AG04449 (cell line): ENCODE measurements around the gene TAL1.

ENCODE experiments used
- CTCF ChIA-PET: fragments of 350-600 bp; formaldehyde crosslinking; extraction: SDS; loops from one replicate; lab custom pipeline; 2021; ENCODE audit warnings: antibody characterized with exemption; lab: Yijun Ruan, JAX
- POLR2A ChIA-PET: fragments of 400-600, 350-600 bp; formaldehyde crosslinking; extraction: SDS; loops from one replicate; lab custom pipeline; 2020; ENCODE audit warnings: antibody characterized with exemption, inconsistent platforms; lab: Yijun Ruan, JAX
- DNase-seq: peaks from one replicate; pipeline ENCODE4 v3.0.0-alpha.2; 2010; ENCODE audit warnings: low read depth, low spot score
- H3K4me3 ChIP-seq: 2 replicates; pipeline ENCODE4 v1.5.1; 2011; ENCODE audit warnings: low read depth, mild to moderate bottlenecking, control low read depth, low read length
- CTCF ChIP-seq: IDR thresholded peaks from one replicate; pipeline ENCODE4 v1.5.1; 2011; ENCODE audit warnings: mild to moderate bottlenecking, moderate library complexity, low read length, control low read depth, inconsistent platforms; ENCODE audit not compliant: insufficient read depth; ENCODE audit errors: missing control alignments

TAL1 gene

GRCh38 chr1:47230692-47231300 lies 1.2 kb downstream of the TAL1 start:
- no peak for DNase-seq

GRCh38 chr1:47229886-47230691 lies 1.9 kb downstream of the TAL1 start:
- POLR2A ChIA-PET: no interaction called here
- TF ChIP-seq CTCF: no peak
- DNase-seq: no peak
- CTCF ChIA-PET: interaction anchor here (0.6 to 3.7 kb wide), 2 partner anchors 32 to 37 kb away, joined by 3 to 21 read pairs; no protein-coding TSS in a partner anchor
- no peak overlapping the region for H3K4me3 ChIP-seq

More at GRCh38 chr1:47230692-47231300, 1.2 kb downstream of the TAL1 start:
- POLR2A ChIA-PET: no interaction called here
- CTCF ChIA-PET: interaction anchor here (0.6 to 3.7 kb wide), 2 partner anchors 32 to 38 kb away, joined by 3 to 21 read pairs; no protein-coding TSS in a partner anchor
- no peak for TF ChIP-seq CTCF
- H3K4me3 ChIP-seq: no peak overlapping the region

- no peak for TF ChIP-seq CTCF
- no peak overlapping the region for H3K4me3 ChIP-seq
- ChIA-PET POLR2A (no interaction called here), CTCF (interaction anchor here (3.7 kb wide), 1 partner anchor 36 kb away, joined by 21 read pairs; no protein-coding TSS in a partner anchor)
- DNase-seq: no peak
Observed at GRCh38 chr1:47229031-47229885, 2.8 kb downstream of the TAL1 start.

GRCh38 chr1:47228644-47229030 lies 3.4 kb downstream of the TAL1 start:
- CTCF ChIA-PET: interaction anchor here (3.7 kb wide), 1 partner anchor 35 kb away, joined by 21 read pairs; no protein-coding TSS in a partner anchor

GRCh38 chr1:47227341-47228232 lies 4.4 kb downstream of the TAL1 start:
- ChIA-PET POLR2A (no interaction called here), CTCF (interaction anchor here (1.5 to 3.7 kb wide), 3 partner anchors 12 to 36 kb away, joined by 4 to 21 read pairs (median 4); no protein-coding TSS in a partner anchor)
- no peak overlapping the region for H3K4me3 ChIP-seq
- no peak for DNase-seq
- no peak for TF ChIP-seq CTCF

More at GRCh38 chr1:47228644-47229030, 3.4 kb downstream of the TAL1 start:
- POLR2A ChIA-PET: no interaction called here
- TF ChIP-seq CTCF: no peak
- DNase-seq: no peak
- no peak overlapping the region for H3K4me3 ChIP-seq
